Stimulated activated CD8-positive, alpha-beta memory T cell treated with anti-CD3 and anti-CD28 coated beads, Interleukin-12 subunit alpha, Interleukin-12 subunit beta, amount 100 ng/mL, for 24 hours (primary cell): ENCODE measurements around the gene FOXP1.

ENCODE experiments used
- DNase-seq: peaks from one replicate; pipeline ENCODE4 v3.0.0-alpha.2; 2020; ENCODE audit errors: extremely low read depth

The FOXP1 gene

DNA sequence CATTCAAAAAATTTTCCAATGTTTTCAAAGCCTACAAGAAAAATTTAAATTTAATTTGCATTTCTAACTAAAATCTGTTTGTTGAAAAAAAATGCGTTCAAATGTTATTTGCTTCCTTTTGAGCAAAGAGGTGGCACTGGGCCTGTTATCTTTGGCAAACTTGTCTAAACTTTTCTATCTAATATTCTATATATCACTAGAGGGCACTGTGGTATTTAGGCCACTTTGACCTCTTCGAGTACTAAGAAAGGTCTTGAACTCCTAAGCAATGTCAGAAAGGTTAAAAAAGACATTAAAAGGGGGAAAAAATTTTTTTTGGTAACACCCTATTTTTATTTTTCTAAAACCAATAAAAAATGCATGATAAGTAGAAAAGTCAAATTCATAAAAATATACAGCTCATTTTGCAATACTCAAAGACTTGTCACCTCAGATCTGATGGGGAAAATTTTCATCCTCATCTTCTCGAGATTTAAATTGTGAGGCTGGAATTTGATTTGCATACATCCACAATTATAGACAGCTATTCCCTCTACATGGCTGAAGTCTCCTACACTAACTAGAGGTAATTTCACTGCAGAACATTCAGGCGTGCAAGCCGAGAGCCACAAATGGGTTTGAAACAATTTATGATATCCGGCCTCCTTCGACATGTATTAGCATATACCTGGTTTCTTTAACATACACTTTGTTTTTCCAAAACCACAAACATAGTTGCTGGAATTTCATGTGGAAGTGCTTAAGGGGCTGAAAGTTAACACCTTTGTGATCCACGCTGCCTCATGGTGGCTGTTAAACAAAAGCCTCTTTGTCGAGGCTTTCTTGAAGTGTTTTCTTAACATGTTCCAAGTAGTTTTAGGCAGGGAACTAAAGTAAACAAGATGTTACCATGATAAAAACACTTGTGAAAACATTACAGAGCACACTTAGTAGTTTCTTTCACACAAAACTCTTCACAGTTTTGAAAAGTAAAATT, 576.4 kb downstream of the FOXP1 start:
- DNase-seq, result no peak

DNA sequence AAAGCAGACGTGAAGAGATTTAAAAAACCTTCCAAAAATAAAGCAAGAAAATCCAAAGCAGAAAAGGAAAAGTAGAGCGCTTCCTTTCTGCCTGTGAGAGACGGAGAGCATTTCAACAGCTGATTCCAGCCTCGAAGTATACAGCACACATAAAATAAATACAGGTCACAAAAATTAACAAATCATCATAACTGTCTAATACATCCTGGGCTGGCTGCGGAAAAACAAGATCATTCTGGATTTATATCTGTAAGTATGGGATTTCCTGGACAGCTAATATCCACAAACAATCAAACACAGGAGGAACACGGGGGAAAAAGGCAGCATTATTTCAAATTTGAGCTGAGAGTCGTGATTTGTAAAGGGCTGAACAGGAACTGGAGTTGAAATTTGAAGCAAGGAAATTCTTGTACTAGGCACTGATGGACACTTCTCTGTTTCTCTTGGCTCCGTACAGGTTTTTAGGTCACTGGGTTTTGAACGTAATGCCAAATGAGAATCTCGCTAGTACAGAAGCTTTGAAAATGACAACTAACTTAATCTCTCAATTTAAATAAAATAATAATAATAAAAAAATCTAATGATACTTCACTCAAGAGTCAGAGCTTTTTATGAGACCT, 577.7 kb downstream of the FOXP1 start:
- no peak for DNase-seq

DNA sequence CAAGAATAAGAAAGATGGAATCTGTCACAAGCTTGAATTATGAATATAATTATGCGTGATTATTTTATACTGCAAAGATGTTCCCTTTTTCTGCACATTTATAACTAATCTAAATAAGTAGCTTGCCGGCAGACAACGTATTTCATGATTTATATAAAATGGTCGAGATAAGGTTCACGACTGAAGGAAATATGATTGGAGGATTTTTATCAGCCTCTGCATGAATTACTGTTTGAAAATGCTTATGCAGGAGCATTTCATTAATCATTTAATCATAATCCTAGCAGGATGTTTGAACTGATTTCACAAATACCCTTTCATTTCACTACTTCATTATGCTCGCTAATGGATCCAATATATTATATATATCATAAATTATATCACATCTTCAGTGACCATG, 580.0 kb downstream of the FOXP1 start:
- DNase-seq, result no peak

DNA sequence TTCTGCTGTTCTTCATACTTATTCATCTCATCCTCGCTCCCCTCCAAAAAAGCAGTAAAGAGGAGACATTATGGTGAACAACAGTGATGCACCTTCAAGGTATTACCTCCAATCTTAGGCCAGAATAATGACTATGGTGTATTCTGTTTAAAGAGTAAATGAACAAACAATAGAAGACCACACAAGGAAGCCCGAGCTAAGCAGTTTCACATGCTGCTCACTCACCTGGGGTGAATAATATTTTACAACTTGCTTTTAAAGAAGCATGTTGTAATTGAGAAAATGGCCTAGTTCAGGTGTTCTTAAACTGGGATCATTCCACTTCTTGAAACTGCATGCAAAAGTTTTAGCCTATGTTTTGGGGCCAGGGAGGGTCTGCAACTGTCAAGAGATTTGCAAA, 581.2 kb downstream of the FOXP1 start:
- DNase-seq, result no peak

DNA sequence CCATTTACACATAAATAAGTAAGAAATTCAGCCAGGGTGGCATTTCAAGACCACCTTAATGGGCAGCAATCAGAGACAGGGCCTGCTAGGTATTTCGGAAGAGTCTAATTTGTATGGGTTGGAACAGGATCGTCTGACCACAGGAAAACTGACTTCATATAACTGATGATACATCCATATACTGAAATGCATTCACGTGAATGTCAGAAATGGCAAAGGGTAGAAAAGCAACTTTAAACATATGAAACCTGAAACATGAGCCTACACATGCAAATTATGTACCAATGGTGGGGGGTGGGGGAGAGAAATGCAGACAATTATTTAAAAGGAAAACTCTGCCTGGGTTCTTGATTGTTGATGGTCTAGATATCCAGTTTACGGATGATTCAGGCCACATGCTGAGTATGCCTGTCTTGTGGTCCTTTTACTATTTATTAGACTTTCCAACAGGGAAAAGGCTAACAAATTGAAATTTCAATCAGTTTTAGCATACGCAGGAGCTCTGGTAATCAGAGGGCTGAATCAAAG, 582.2 kb downstream of the FOXP1 start:
- no peak for DNase-seq

GRCh38 chr3:71000483-71000882, 583.0 kb downstream of the FOXP1 start:
- DNase-seq, result no peak

GRCh38 chr3:70999730-71000129, 583.8 kb downstream of the FOXP1 start:
- DNase-seq, result no peak

DNA sequence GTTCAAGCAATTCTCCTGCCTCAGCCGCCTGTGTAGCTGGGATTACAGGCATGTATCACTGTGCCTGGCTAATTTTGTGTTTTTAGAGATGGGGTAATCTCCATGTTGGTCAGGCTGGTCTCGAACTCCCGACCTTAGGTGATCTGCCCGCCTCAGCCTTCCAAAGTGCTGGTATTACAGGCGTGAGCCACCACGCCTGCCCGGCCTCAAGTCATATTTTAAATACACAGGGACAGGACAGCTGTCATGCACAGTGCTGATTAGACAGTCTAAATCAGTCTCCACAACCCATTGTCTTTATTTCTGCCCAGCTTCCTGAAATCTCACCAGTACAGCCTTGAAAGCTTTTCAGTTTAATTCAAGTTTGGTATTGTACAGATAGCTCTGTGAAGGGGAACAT, 587.4 kb downstream of the FOXP1 start:
- DNase-seq, result no peak

GRCh38 chr3:70994644-70995043, 588.9 kb downstream of the FOXP1 start:
- no peak for DNase-seq

DNA sequence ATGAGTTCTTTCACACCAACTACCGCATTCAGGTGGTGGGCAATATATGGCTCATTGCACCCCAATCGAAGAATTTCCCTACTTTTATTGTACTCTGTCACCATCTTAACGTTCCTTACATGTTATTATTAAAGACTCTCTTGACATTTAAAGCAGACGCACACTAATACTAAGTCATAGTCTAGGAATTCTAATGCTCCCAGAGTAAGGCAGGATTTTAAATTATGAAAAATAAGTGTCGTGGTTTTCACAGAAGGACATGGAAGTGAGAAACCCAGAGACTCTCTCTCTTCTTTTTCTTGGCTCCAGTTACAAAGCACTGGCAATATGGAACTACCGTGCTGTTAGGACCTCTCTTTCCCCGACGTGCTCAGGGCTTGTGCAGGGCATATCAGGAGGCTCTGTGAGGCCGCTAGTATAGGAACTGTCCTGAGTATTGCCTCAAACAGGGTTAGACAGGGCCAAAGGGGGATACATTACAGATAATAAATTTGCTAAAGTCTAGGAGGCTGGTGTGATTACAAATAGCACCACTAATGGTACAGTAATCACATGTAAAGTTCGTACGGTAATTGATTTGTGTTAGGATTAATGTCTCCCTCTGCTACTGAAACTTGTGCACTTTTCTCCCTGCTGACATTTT, 590.8 kb downstream of the FOXP1 start:
- no peak for DNase-seq

DNA sequence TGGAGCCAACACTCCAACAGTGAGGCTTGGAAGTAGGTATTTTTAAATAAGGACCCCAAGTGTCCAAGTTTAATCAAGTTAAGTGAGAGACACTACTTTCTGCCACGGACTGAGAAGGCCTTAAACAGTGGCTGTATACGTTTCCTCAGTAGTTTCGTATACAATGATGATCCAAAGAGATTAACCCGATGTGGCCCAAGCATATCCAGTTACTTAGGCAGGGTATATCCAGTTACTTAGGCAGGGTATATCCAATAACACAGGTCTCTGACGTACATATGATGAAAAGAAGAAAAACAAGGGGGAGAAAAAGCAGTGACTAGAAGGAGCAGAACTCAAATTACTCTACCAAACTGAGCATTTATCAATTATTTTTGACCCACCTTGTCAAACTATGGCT, 591.4 kb downstream of the FOXP1 start:
- no peak for DNase-seq

DNA sequence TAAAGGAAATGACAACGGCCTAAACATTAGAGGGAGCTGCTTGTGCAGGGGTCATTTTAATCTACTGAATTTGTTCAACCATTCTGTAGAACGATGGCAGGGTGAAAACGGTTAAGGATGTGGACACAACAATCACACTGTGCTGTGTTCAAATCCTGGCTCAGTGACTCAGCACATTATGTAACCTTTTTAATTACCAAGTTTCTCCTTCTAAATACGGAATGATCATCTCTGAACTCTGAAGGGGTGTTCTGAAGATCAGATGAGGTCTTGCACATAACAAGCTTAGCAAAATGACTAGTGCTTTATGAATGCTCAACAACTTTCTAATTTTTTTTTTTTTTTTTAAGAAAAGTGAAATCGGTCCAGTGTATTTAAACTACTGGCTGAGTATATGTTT, 592.8 kb downstream of the FOXP1 start:
- DNase-seq, result no peak

DNA sequence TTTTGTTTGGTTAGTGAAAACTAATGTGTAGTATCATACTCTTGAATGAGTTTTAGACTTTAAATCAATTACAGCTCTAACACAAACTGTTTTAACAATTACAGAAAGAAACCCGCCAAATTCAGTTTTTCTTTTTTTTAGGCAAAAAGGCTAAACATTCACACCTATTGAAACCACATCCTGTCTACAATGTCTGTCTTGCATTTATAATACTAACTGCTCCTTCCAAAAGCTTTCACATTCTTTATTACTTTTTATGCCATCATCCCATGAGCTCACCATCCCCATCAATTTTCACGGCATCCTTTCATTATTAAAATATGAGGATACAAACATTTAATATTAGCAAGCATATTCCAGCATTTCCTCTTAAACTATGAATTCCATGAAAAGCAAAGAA, 593.3 kb downstream of the FOXP1 start:
- no peak for DNase-seq

- DNase-seq, result no peak
Measured at GRCh38 chr3:70989174-70989573, 594.4 kb downstream of the FOXP1 start.

- no peak for DNase-seq
Measured at GRCh38 chr3:70988111-70988510, 595.4 kb downstream of the FOXP1 start.

GRCh38 chr3:70985572-70985971, 598.0 kb downstream of the FOXP1 start:
- DNase-seq, result no peak

GRCh38 chr3:70984776-70985482, 598.6 kb downstream of the FOXP1 start:
- DNase-seq, result no peak

- no peak for DNase-seq
Measured at GRCh38 chr3:70982700-70983140, 600.8 kb downstream of the FOXP1 start.

- no peak for DNase-seq
Measured at GRCh38 chr3:70982284-70982683, 601.2 kb downstream of the FOXP1 start.

DNA sequence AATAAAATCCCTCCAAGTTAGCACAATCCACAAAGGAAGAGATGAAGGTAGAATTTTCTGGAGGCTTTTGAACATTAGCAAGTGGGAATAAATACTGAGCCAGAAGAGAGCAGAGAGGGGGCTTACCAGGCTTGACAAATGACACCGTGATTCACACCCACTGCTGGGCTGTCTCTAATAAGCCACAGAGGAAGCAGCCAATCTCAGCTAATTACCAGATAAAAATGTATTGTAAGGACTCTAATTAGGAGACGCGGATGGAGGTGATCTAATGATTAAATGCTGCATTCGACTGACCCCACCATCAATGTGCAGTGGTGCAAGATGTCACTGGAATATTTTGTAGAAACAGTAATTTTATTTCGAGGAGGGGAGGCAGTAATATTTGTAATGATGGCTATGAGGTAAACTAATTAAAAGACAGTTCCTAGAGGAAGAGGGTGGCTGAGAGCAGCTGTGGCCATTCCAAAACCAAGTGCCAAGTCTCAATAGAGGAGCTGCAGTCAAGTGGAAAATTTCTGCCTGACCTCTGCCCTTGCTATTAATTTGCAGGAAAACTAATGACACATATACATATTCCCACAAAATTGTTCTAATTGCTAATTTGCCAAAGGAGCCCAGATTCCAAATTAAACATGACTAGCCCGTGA, 602.2 kb downstream of the FOXP1 start:
- no peak for DNase-seq

DNA sequence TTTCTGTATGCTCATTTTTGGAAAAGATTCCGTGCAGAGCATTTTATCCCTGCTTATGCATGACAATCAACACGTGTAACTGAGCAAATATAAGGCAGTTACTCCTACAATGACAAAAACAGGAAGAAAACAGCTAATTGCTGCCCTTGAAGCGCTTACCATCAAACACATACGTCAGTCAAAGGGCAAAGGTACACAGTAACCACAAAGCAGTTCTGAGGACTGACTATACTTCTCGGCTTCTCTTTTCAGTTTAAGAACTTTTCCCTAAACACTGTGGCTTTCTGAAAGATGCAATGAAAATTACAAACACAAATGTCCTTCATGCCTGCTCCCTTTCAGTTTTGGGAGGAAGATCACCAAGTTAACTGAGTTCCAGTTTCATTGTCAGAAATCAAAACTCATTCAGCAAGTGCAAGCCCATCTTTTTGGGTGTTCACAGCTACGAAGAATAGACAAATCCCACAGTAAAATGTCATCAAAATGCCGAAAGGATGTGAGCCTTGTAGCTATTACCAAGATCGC, 602.8 kb downstream of the FOXP1 start:
- no peak for DNase-seq
